ENCODE results near the gene PROB1.

DNA sequence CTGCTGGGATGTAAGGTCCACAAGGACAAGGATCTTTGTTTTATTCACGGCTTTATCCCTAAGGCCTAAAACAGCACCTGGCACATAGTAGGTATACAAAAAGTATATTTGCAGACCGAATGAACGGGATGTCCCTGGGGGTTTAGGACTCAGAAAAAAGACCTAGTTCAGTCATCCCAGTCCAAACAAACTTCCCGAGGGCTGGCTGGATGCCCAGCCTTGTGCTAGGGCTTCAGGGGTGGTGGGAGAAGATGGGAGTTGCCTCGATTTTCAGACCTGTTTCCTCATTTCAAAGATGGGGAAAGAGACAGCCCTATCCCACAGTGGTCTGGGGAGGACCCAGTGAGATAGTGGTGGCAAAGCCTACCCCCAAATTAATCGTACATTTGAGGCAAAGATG lies 3.0 kb upstream of the PROB1 start:
- TF ChIP-seq, protein P1, sequence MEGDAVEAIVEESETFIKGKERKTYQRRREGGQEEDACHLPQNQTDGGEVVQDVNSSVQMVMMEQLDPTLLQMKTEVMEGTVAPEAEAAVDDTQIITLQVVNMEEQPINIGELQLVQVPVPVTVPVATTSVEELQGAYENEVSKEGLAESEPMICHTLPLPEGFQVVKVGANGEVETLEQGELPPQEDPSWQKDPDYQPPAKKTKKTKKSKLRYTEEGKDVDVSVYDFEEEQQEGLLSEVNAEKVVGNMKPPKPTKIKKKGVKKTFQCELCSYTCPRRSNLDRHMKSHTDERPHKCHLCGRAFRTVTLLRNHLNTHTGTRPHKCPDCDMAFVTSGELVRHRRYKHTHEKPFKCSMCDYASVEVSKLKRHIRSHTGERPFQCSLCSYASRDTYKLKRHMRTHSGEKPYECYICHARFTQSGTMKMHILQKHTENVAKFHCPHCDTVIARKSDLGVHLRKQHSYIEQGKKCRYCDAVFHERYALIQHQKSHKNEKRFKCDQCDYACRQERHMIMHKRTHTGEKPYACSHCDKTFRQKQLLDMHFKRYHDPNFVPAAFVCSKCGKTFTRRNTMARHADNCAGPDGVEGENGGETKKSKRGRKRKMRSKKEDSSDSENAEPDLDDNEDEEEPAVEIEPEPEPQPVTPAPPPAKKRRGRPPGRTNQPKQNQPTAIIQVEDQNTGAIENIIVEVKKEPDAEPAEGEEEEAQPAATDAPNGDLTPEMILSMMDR (IDR thresholded peaks at IDR 0.05): no peak
- no peak for TF ChIP-seq POLR2A (IDR thresholded peaks at IDR 0.05)
